Medulla oblongata (tissue), 1 donor: ENCODE measurements around the gene ATP5MG.

Experiments
- DNase-seq: peaks from one replicate; pipeline ENCODE4 v3.0.0-alpha.2; 2015; ENCODE audit errors: extremely low spot score

The ATP5MG gene

DNA sequence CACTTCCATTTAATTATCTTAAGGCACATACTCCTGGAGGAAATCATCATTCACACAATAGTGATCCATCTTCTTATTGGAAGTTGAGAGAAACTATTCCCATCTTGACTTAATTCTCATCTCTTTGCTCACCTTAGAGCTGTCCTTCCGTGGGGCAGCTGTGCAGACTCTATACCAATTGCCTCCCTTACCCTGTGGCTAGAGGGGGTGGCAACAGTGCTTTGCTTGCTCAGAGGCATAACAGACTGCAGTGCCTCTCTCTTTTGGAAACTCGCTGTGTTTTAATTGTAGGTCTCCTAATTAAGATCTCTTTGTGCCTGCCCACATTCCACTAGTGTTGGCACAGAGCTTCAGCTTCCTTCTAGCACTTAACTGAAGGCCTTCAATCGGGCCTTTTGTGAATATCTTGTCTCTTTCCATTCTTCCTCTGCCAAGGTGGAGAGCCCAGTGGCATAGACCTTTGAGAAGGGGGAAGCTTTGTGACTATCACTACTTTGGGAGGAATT lies 40.4 kb downstream of the ATP5MG start:
- DNase-seq: peak; percentile 11

GRCh38 chr11:118442301-118442700 lies 40.9 kb downstream of the ATP5MG start:
- DNase-seq: no peak

- DNase-seq: no peak
Observed at GRCh38 chr11:118442908-118443589, 41.6 kb downstream of the ATP5MG start.

- no peak for DNase-seq
Observed at GRCh38 chr11:118443590-118444218, 42.3 kb downstream of the ATP5MG start.

DNA sequence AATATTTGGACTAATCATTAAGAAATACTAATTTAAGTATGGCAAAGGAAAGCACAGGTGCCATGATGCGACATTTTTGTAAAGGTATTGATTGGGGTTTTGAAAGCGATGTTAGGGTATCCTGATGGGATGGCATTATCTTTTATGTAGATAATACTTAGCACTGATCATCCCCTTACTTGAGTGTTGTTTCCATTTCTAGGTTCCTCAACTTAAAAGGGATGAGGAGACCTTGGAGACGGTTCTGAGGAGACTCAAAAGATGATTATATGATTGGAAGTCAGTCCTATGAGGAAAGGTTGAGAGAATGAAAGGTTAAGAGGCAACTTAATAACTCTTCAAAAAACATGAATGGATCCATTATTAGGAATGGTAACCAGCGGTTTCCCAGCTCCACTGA lies 46.0 kb downstream of the ATP5MG start:
- no peak for DNase-seq

GRCh38 chr11:118448294-118448693 lies 46.9 kb downstream of the ATP5MG start:
- no peak for DNase-seq

DNA sequence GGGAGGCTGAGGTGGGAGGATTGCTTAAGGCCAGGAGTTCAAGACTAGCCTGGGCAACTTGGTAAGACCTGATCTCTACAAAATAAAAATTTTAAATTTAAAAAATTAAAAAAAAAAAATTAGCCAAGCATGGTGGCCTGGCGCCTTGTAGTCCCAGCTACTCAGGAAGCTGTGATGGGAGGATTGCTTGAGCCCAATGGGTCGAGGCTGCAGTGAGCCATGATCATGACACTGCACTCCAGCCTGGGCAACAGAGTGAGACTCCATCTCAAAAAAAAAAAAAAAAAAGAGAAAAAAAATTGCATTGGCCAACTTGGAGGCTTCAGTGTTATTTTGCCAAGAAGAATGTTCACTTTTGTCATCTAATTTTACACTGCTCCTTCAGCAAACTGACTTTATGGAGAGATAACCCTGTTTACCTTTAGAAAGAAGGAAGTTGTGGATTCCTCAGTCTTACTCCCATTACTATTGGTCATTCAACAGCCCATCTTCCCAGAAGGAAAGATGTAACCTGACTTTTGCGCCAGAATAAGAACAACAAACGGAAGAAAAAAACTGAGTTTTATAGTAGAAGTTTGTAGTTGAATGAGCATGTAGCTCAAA lies 48.0 kb downstream of the ATP5MG start:
- no peak for DNase-seq

- no peak for DNase-seq
Observed at GRCh38 chr11:118450451-118450850, 49.0 kb downstream of the ATP5MG start.
